Right ventricle myocardium superior (tissue), 1 donor: ENCODE measurements around the gene SPTLC3. TPM values are rescaled to one million over a fixed set of nuclear protein-coding genes. Genes with fewer than 3 reads are reported as not detected.

Experiments used
- ATAC-seq: fragments of 200-7000 bp; cut with Tn5 transposase; one replicate; pipeline ENCODE4 v1.9.1; 2020; ENCODE audit warnings: mild to moderate bottlenecking; ENCODE audit not compliant: poor library complexity
- DNase-seq: peaks from one replicate; pipeline ENCODE4 v3.0.0-alpha.2; 2020
- intact Hi-C: fragments of 100-400 bp; cut with DNase I; formaldehyde crosslinking; loops from one replicate; pipeline ENCODE4 v1.11.2; 2022
- total RNA-seq: library from RNA; stranded (reverse); fragmentation: NEBNext Ultra II Directional; extraction: Animal tissue kit (Norgen Biotek cat#: 25700); gene quantifications from one replicate; pipeline ENCODE4 v1.2.1, GENCODE V29; 2021
- donor health status: DM: no; HTN: yes; CAD: no; lungs with severe emphysema.

The SPTLC3 gene
- total RNA-seq, 1 donor from 2014 or later, result 5.9 TPM

GRCh38 chr20:13022401-13023155 is 13.8 kb downstream of the SPTLC3 start:
- no peak for ATAC-seq
- DNase-seq, result no peak
- intact Hi-C loops, result no loop called here

DNA sequence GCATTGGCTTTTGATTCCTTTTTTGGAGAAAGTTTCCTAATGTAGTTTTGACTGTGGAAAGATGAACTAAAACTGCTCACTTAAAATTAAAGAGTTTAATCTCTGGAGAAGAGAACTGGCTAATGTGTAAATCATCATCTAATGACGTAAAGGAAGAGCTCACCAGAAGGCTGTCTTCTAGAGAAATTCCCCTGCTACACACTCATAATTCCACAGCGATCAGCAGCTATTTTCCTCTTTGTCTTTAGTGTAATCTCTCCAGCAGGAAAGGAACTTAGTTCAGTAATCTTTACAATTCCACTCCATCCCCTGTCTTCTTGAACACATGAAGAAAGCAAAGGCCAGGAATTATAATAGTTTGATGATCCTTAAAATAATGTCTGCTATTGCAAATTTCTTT is 15.8 kb downstream of the SPTLC3 start:
- ATAC-seq (no peak), DNase-seq (no peak)
- intact Hi-C loops, result no loop called here

- DNase-seq (no peak), ATAC-seq (no peak)
- intact Hi-C loops, result no loop called here
These were observed 16.4 kb downstream of the SPTLC3 start for GRCh38 chr20:13025181-13025580.

GRCh38 chr20:13028001-13028400 is 19.2 kb downstream of the SPTLC3 start:
- DNase-seq, result no peak
- no peak for ATAC-seq
- intact Hi-C loops, result no loop called here

DNA sequence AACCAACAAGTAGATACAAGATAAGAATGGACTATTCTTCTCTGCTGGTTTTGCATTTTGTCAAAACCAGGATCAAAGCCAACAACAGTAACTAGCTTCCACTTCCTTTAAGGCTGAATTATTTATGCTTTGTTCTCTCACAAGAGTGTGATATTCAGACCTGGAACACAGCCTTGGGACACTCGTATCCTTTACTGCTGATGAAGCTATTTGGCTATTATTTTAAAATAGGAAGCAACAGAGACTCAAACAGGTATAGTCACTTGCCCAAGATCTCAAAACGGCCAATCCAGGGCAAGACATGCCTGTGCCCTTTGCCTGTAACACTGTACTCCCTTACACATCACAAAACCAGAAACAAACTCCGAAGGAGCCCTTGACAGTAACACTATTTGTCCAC is 19.9 kb downstream of the SPTLC3 start:
- DNase-seq (no peak), ATAC-seq (no peak)
- intact Hi-C loops, result no loop called here

GRCh38 chr20:13029687-13030375 is 21.1 kb downstream of the SPTLC3 start:
- intact Hi-C loops, result loop anchor here (10.0 kb wide), 1 partner anchor 75 kb away; no protein-coding TSS in a partner anchor
- ATAC-seq (no peak), DNase-seq (no peak)

DNA sequence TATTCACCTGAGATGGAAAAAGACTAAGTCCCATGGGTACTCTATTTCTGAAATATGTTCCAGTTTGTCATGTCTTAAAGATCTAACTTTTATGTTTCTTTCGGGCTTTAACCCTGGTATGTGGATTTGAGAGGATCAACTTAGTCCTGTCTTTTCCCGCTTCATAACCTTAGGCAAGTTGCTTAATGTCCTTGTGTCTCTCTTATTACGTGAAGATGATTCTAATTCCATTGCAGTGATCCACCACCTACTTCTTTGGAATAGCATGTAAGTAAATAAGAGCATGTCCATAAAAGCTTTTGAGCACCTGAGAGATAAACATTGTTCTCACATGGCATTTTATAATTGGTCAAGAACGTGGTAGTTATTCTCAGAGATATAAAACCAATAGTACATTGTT is 23.0 kb downstream of the SPTLC3 start:
- ATAC-seq (no peak), DNase-seq (no peak)
- intact Hi-C loops, result loop anchor here (10.0 kb wide), 1 partner anchor 73 kb away; no protein-coding TSS in a partner anchor

- ATAC-seq (no peak), DNase-seq (no peak)
- intact Hi-C loops, result loop anchor here (10.0 kb wide), 1 partner anchor 71 kb away; no protein-coding TSS in a partner anchor
These were observed 25.3 kb downstream of the SPTLC3 start for GRCh38 chr20:13034115-13034514.

GRCh38 chr20:13034936-13035335 is 26.2 kb downstream of the SPTLC3 start:
- DNase-seq, result no peak
- intact Hi-C loops, result loop anchor here (10.0 kb wide), 1 partner anchor 70 kb away; no protein-coding TSS in a partner anchor
- ATAC-seq, result no peak

- no peak for DNase-seq
- ATAC-seq, result no peak
- intact Hi-C loops, result loop anchor here (10.0 kb wide), 1 partner anchor 69 kb away; no protein-coding TSS in a partner anchor
These were observed 26.8 kb downstream of the SPTLC3 start for GRCh38 chr20:13035399-13036152.

- intact Hi-C loops, result loop anchor here (10.0 kb wide), 1 partner anchor 67 kb away; no protein-coding TSS in a partner anchor
- DNase-seq (no peak), ATAC-seq (no peak)
These were observed 29.0 kb downstream of the SPTLC3 start for GRCh38 chr20:13037727-13038126.

DNA sequence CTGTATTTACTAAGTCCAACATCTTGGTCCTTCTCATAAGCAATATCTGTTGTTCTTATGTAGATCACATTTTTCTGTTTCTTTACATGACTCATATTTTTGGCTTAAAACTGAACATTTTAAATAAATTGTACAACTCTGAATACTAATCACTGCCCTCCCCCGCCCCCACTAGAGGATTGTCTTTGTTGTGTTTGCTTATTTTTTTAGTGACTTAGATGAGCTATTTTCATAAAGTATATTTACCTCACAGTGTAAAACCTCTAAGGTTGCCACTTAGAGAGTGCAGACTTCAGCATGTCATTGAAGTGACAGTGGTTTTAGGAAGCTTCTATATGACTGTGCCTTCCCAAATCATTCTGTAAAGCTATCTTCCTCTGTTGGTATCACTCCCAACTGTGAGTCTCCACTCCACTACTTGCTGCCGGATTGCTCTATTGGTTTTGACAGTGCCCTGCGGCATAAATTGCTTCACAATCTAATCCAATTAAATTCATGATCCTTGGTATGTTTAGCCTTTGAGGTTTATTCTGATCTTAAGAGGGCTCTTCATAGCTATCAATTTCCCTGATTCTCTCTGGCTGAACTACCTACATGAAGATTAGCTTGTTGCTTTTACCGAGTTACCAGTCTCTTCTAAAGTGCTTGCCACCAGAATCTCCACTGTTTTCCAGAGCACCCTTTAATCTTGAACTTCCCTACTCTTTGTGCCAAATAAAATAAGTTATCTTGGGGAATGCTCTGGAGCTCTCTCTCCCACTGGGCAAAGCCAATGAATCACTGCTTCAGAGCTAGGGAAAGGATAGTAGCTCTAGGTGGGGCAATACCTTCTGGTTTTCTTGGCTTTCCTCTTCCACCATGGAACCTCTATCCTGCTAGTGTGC is 33.0 kb downstream of the SPTLC3 start:
- intact Hi-C loops, result no loop called here
- DNase-seq, result no peak
- ATAC-seq, result no peak

GRCh38 chr20:13042458-13042794 is 33.7 kb downstream of the SPTLC3 start:
- ATAC-seq (no peak), DNase-seq (no peak)
- intact Hi-C loops, result no loop called here

- intact Hi-C loops, result no loop called here
- ATAC-seq (no peak), DNase-seq (no peak)
These were observed 37.6 kb downstream of the SPTLC3 start for GRCh38 chr20:13046409-13046808.

DNA sequence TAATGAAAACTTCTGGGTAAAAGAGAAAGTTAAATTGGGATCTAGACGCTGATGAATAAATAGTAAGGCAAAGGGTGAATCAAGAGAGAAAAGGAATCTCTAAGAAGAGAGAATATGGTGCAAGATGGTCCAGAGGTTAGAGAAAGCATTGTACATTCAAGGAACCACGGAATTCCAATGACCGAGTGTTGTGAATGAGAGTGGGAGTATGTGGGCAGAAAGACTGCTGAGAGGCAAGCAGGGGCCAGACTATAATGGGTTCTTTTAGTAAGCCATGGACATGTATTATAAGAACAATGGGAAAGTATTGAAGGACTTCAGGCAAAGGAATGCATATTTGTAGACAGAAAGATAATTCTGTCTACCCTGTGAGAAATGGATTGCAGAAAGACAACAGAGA is 45.2 kb downstream of the SPTLC3 start:
- ATAC-seq (no peak), DNase-seq (no peak)
- intact Hi-C loops, result no loop called here

- DNase-seq, result no peak
These were observed 50.1 kb downstream of the SPTLC3 start for GRCh38 chr20:13058666-13059389.

GRCh38 chr20:13059398-13060136 is 50.8 kb downstream of the SPTLC3 start:
- intact Hi-C loops, result no loop called here
- ATAC-seq (no peak), DNase-seq (no peak)

More at GRCh38 chr20:13058666-13059389, 50.1 kb downstream of the SPTLC3 start:
- intact Hi-C loops, result no loop called here
- ATAC-seq, result no peak
